A673 (cell line): ENCODE measurements around the gene EIF2A. TPM values are rescaled to one million over a fixed set of nuclear protein-coding genes. Genes with fewer than 3 reads are reported as not detected.

ENCODE experiments used
- BruUV-seq: library from RNA; stranded (reverse); fragments of 400-500 nt; replicated peaks from 2 replicates; lab custom pipeline; 2021; lab: Mats Ljungman, UMichigan
- CTCF ChIA-PET: fragments of 300-600 bp; sonication (Branson Sonifier 250); formaldehyde crosslinking; loops from one replicate; lab custom pipeline; 2022; ENCODE audit warnings: antibody characterized with exemption; lab: Charles Lee
- POLR2A ChIA-PET: fragments of 300-600 bp; sonication (Branson Sonifier 250); formaldehyde crosslinking; loops from one replicate; lab custom pipeline; 2022; ENCODE audit warnings: antibody characterized with exemption; ENCODE audit not compliant: low non-redundant PET; lab: Charles Lee
- DNase-seq: peaks from one replicate; pipeline ENCODE4 v3.0.0-alpha.2; 2015; ENCODE audit warnings: low spot score
- H3K27ac ChIP-seq: fragments of 200-600 bp; sonication (generic); 2 replicates; pipeline ENCODE4 v1.5.1; 2016; ENCODE audit warnings: mixed run types, low read depth, mild to moderate bottlenecking, mixed read lengths, antibody characterized with exemption, low read length; ENCODE audit not compliant: poor library complexity, severe bottlenecking
- H3K27me3 ChIP-seq: fragments of 200-600 bp; sonication (generic); replicated peaks from 2 replicates; pipeline ENCODE4 v1.6.1; 2017; ENCODE audit warnings: mixed run types, low read depth, mild to moderate bottlenecking, mixed read lengths, antibody characterized with exemption, low read length; ENCODE audit not compliant: insufficient read depth, poor library complexity
- H3K36me3 ChIP-seq: fragments of 200-600 bp; sonication (generic); 2 replicates; pipeline ENCODE4 v1.6.1; 2016; ENCODE audit warnings: mixed run types, mild to moderate bottlenecking, mixed read lengths, antibody characterized with exemption, low read length; ENCODE audit not compliant: insufficient read depth, poor library complexity, severe bottlenecking
- H3K4me1 ChIP-seq: fragments of 200-600 bp; sonication (generic); 2 replicates; pipeline ENCODE4 v1.6.1; 2017; ENCODE audit warnings: mixed run types, mild to moderate bottlenecking, mixed read lengths, antibody characterized with exemption, low read length; ENCODE audit not compliant: insufficient read depth, poor library complexity, severe bottlenecking
- H3K4me3 ChIP-seq: fragments of 200-600 bp; sonication (generic); 2 replicates; pipeline ENCODE4 v1.5.1; 2016; ENCODE audit warnings: low read depth, mixed run types, mild to moderate bottlenecking, mixed read lengths, low read length; ENCODE audit not compliant: poor library complexity, severe bottlenecking
- H3K9me3 ChIP-seq: fragments of 200-600 bp; sonication (generic); 2 replicates; pipeline ENCODE4 v1.6.1; 2016; ENCODE audit warnings: mixed run types, low read depth, mild to moderate bottlenecking, mixed read lengths, antibody characterized with exemption, low read length; ENCODE audit not compliant: poor library complexity, severe bottlenecking
- CTCF ChIP-seq: fragments of 300-800, 200-600 bp; sonication (generic); conservative IDR thresholded peaks from 2 replicates; pipeline ENCODE4 v1.5.1; 2017; ENCODE audit warnings: low read depth, mild to moderate bottlenecking, antibody characterized with exemption, low read length, moderate library complexity, mixed read lengths
- EZH2 ChIP-seq: fragments of 200-600 bp; sonication (generic); IDR thresholded peaks from 2 replicates; pipeline ENCODE4 v1.6.1; 2017; ENCODE audit warnings: borderline replicate concordance, low read depth, mild to moderate bottlenecking, mixed read lengths, antibody characterized with exemption, low read length; ENCODE audit not compliant: poor library complexity, severe bottlenecking
- intact Hi-C: fragments of 100-400 bp; cut with micrococcal nuclease; formaldehyde crosslinking; loops from one replicate; pipeline ENCODE4 v1.10.0; 2022; ENCODE audit not compliant: unreplicated experiment
- total RNA-seq: library from RNA; stranded (reverse); gene quantifications from 2 replicates; pipeline ENCODE4 v1.2.3, GENCODE V29; 2021

Gene EIF2A
- total RNA-seq, 1 experiment from 2014 or later = 113 TPM

- H3K4me1 ChIP-seq = peaks cover 9% of the 10 kb centered on the region
- peaks cover 30% of the 10 kb centered on the region for H3K36me3 ChIP-seq
- intact Hi-C loops = no loop called here
- TF ChIP-seq EZH2 (no peak), CTCF (no peak)
- no peaks in the 10 kb centered on the region for H3K27me3 ChIP-seq
- POLR2A ChIA-PET = no interaction called here
- no peak overlapping the region for H3K27ac ChIP-seq
- H3K9me3 ChIP-seq = no peaks in the 10 kb centered on the region
- no peak overlapping the region for H3K4me3 ChIP-seq
- CTCF ChIA-PET = interaction anchor here (0.7 kb wide), 1 partner anchor 1586 kb away, joined by 3 read pairs; no protein-coding TSS in a partner anchor
- BruUV-seq = no TSS peak
- DNase-seq = no peak
These were observed 5.6 kb upstream of the EIF2A start for GRCh38 chr3:150540991-150541390.

GRCh38 chr3:150543128-150543527 is 3.5 kb upstream of the EIF2A start:
- TF ChIP-seq CTCF (no peak), EZH2 (no peak)

GRCh38 chr3:150543531-150543930 is 3.1 kb upstream of the EIF2A start:
- Histone ChIP-seq H3K4me1 (peaks cover 18% of the 10 kb centered on the region), H3K27me3 (no peaks in the 10 kb centered on the region), H3K36me3 (peaks cover 30% of the 10 kb centered on the region), H3K9me3 (no peaks in the 10 kb centered on the region), H3K27ac (no peak overlapping the region), H3K4me3 (no peak overlapping the region)
- no TSS peak for BruUV-seq
- ChIA-PET CTCF (no interaction called here), POLR2A (no interaction called here)
- intact Hi-C loops = no loop called here
- no peak for DNase-seq
- TF ChIP-seq CTCF = no peak
- no peak for TF ChIP-seq EZH2

More at GRCh38 chr3:150543128-150543527, 3.5 kb upstream of the EIF2A start:
- DNase-seq = no peak
- ChIA-PET POLR2A (no interaction called here), CTCF (no interaction called here)
- intact Hi-C loops = no loop called here
- Histone ChIP-seq H3K27ac (no peak overlapping the region), H3K4me3 (no peak overlapping the region), H3K27me3 (no peaks in the 10 kb centered on the region), H3K36me3 (peaks cover 30% of the 10 kb centered on the region), H3K4me1 (peaks cover 17% of the 10 kb centered on the region), H3K9me3 (no peaks in the 10 kb centered on the region)
- BruUV-seq = no TSS peak
